ES-I3 (cell line): Measurements from ENCODE around the gene SPDYE9.
"Not testable (repeated sequence)": the region's sequence is repeated elsewhere in the genome, so short reads cannot be mapped to it uniquely, and the experiment has no call there.

Experiments
- H3K36me3 ChIP-seq: 2 replicates; pipeline ENCODE4 v1.6.1; 2013; ENCODE audit warnings: mild to moderate bottlenecking, low read length, control low read depth, moderate library complexity; ENCODE audit not compliant: insufficient read depth
- H3K4me1 ChIP-seq: 2 replicates; pipeline ENCODE4 v1.6.1; 2013; ENCODE audit warnings: mild to moderate bottlenecking, control low read depth, low read length; ENCODE audit not compliant: insufficient read depth
- H3K9ac ChIP-seq: 2 replicates; pipeline ENCODE4 v1.6.1; 2013; ENCODE audit warnings: low read depth, mild to moderate bottlenecking, low read length, moderate library complexity
- H3K9me3 ChIP-seq: 2 replicates; pipeline ENCODE4 v1.6.1; 2013; ENCODE audit warnings: mild to moderate bottlenecking, low read length, moderate library complexity; ENCODE audit not compliant: control insufficient read depth, insufficient read depth

SPDYE9 gene, protein sequence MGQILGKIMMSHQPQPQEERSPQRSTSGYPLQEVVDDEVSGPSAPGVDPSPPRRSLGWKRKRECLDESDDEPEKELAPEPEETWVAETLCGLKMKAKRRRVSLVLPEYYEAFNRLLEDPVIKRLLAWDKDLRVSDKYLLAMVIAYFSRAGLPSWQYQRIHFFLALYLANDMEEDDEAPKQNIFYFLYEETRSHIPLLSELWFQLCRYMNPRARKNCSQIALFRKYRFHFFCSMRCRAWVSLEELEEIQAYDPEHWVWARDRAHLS

DNA sequence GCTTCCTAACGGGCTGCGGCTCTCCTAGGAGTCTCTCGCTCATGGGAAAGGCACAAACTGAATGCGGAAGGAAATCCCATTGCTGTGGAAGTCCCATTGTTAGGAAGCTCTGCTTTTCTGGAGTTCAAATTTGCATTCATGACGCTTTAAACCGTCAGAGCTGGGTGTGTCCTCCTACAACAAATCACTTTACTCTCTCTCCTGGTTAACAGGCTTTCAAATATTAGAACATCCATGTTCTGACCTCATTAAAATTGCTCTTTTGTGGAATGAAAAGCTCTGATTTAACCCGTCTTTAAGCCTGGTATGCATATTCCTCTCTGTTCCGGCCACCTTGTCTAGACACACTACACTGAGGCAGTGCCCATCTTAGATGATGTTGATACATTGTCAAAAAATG, at the start of gene SPDYE9:
TSS of gene SPDYE9 (minus strand) at position 101 of the 400 bp plus-strand sequence. CDS start 1,800 bp downstream, outside the sequence.
- H3K36me3 ChIP-seq, H3K4me1 ChIP-seq, H3K9ac ChIP-seq, H3K9me3 ChIP-seq: not testable (repeated sequence)

DNA sequence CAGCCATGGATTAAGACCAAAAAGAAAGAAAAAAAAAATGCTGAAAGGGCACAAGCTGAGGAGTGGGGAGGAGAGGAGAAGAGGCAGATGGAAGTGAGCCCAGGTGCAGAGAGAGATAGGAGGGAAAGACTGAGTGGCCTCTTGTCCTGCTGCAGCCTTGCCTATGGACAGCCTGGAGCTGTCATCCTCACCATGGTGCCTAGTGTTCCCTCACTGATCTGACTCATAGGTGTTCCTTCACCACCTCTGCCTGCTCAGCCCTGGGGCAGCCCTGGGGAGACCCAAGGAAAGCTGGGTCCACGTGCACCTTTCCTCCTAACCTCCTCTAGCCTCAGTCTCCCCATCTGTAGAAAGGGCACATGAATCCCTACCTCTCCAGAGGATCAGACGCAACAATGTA, 49.0 kb upstream of the SPDYE9 start:
- not testable (repeated sequence) for H3K9ac ChIP-seq, H3K9me3 ChIP-seq, H3K4me1 ChIP-seq, H3K36me3 ChIP-seq

DNA sequence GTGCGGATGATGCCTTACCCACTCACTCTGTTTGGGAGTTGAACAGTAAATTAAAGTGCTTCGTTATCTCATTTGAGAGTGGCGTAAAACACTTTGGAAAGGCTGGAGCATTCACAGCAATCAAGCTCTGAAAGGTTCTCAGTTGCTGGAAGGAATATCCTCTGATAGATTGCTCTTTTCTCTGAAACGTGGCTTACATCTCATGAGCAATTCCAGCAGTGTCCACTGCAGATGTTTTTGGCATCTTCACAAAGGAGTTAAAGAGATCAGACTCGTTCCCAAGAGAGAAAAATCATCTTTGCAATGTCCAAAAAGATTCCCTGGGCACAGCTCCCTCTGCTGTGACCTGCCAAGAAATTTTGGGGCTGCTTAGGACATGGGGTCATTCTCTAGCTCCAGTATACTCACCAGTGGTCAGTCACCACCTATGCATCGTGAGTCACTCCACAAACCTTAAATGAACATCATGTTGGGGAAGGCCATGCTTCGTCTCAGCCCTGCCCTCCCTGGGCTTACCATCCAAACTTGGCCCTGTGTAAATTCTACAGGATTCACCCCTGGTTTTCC, 46.9 kb upstream of the SPDYE9 start:
- not testable (repeated sequence) for H3K36me3 ChIP-seq, H3K9me3 ChIP-seq, H3K4me1 ChIP-seq, H3K9ac ChIP-seq

DNA sequence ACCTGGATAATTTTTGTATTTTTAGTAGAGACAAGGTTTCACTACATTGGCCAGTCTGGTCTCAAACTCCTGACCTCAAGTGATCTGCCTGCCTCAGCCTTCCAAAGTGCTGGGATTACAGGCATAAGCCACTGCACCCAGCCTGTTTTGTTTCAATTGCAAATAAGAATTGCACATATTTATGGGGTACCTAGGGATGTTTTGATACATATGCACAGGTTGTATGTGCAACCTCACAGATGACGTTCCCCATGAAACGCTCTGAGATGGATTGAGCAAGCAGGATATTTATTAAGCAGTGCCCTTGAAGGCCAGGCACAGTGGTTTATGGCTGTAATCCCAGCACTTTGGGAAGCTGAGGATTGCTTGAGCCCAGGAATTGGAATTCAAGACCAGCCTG, 44.8 kb upstream of the SPDYE9 start:
- not testable (repeated sequence) for H3K9ac ChIP-seq, H3K9me3 ChIP-seq, H3K36me3 ChIP-seq, H3K4me1 ChIP-seq

DNA sequence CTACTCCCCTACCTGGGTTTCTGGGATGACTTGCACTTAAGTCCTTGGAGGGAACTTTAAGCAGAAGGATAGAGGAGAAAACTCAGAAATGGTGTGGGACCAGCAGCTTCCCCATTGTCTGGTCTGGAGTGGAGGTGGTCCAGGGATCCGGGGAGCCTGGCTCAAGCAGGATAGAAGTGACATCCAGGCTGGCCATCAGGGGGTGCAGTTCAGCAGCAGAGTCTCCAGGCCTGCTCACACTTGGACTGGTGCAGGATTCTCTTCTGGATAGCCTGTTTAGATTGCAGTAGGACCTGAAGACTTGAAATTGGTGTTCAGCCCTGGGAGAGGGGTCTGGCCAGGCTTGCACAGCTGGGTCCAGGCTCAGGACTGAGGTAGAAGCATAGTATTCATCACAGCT, 38.3 kb upstream of the SPDYE9 start:
- H3K9me3 ChIP-seq, H3K9ac ChIP-seq, H3K4me1 ChIP-seq, H3K36me3 ChIP-seq: not testable (repeated sequence)

DNA sequence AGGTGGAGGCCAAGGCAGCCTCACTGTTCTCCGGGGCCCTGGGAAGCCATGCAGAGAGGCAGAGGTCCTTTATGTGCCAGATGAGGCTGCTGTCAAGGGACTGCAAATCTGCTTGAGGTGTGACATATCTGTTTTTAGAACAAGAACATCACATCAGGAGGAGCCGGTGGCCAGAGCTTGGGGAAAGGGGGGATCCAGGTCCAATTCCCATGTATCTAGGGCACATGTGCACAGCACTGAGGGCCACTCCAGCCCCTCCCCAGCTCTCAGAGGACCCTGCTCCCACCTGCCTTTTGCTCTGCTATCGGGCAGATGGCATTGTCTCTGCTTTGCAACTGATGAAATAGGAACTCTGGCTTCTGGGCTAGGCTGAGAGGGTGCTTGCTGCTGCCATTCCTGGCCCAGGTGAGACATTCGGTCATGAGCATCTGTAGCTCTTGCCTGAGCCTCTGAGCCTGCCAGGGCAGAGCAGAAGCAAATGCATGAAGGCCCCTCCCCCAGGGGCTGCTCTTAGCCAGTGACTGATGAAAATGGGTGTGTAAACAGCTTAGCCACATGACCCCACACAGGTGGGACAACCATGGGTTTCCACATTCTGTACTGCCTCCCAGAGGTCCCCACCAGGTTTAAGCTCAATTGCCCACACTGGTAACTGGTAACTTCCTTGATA, 37.1 kb upstream of the SPDYE9 start:
- not testable (repeated sequence) for H3K4me1 ChIP-seq, H3K9ac ChIP-seq, H3K9me3 ChIP-seq, H3K36me3 ChIP-seq

DNA sequence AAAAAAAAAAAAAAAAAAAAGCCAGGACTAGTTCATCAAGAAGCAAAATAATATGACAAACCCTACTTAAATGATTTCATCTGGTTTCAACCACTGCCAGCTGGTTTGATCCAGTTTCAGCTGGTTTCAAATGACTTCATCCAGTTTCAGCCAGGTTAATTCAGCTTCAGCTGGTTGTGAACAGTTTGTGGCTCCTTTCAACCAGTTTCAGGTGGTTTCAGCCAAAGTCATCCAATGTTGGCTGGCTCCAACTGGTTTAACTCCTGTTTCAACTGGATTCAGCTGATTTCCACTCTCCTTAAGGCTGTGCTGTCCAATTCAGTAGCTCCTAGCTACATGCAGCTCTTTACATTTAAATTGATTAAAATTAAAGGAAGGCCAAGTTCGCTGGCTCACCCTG, 32.3 kb upstream of the SPDYE9 start:
- not testable (repeated sequence) for H3K9ac ChIP-seq, H3K36me3 ChIP-seq, H3K4me1 ChIP-seq, H3K9me3 ChIP-seq

DNA sequence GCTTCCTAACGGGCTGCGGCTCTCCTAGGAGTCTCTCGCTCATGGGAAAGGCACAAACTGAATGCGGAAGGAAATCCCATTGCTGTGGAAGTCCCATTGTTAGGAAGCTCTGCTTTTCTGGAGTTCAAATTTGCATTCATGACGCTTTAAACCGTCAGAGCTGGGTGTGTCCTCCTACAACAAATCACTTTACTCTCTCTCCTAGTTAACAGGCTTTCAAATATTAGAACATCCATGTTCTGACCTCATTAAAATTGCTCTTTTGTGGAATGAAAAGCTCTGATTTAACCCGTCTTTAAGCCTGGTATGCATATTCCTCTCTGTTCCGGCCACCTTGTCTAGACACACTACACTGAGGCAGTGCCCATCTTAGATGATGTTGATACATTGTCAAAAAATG, 28.0 kb downstream of the SPDYE9 start, which contains the start of gene SPDYE11:
TSS of gene SPDYE11 (minus strand) at position 101 of the 400 bp plus-strand sequence. CDS start 1,800 bp downstream, outside the sequence.
- H3K36me3 ChIP-seq, H3K9ac ChIP-seq, H3K4me1 ChIP-seq, H3K9me3 ChIP-seq: not testable (repeated sequence)

DNA sequence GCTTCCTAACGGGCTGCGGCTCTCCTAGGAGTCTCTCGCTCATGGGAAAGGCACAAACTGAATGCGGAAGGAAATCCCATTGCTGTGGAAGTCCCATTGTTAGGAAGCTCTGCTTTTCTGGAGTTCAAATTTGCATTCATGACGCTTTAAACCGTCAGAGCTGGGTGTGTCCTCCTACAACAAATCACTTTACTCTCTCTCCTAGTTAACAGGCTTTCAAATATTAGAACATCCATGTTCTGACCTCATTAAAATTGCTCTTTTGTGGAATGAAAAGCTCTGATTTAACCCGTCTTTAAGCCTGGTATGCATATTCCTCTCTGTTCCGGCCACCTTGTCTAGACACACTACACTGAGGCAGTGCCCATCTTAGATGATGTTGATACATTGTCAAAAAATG, 56.2 kb downstream of the SPDYE9 start, which contains the start of gene SPDYE8:
TSS of gene SPDYE8 (minus strand) at position 101 of the 400 bp plus-strand sequence. CDS start 1,800 bp downstream, outside the sequence.
- not testable (repeated sequence) for H3K9ac ChIP-seq, H3K9me3 ChIP-seq, H3K4me1 ChIP-seq, H3K36me3 ChIP-seq
